ENCODE measurements around the gene MAML2. TPM values are rescaled to one million over a fixed set of nuclear protein-coding genes. Genes with fewer than 3 reads are reported as not detected.

Gene MAML2
- total RNA-seq, 4 donors from 2014 or later, result 4.7 to 21.7 (median 7.3) TPM

DNA sequence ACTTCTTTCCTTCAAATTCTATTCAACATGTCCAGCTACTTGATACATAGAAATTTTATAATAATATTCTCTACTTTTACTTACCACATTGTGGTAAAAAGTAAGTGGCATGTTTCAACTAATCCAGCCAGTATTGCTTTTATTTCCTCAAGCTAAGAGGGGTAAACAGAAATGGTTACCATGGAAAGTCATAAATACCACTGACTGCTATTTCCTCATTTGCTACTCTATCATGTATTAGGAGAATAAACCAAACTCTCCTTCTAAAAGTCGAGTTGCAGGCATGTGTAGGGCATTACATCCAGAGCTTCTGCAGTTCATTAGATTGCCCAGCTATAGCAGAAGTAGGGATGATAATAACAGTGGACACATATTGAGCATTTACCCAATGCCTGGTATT is 208.4 kb downstream of the MAML2 start:
- no peak overlapping the region for H3K4me3 ChIP-seq
- DNase-seq, result no peak
- no peaks in the 10 kb centered on the region for H3K9me3 ChIP-seq
- peak overlapping the region in 1 of 4 donors; percentile 26 for H3K27ac ChIP-seq
- H3K36me3 ChIP-seq, result no peaks in the 10 kb centered on the region
- TF ChIP-seq, protein P1, sequence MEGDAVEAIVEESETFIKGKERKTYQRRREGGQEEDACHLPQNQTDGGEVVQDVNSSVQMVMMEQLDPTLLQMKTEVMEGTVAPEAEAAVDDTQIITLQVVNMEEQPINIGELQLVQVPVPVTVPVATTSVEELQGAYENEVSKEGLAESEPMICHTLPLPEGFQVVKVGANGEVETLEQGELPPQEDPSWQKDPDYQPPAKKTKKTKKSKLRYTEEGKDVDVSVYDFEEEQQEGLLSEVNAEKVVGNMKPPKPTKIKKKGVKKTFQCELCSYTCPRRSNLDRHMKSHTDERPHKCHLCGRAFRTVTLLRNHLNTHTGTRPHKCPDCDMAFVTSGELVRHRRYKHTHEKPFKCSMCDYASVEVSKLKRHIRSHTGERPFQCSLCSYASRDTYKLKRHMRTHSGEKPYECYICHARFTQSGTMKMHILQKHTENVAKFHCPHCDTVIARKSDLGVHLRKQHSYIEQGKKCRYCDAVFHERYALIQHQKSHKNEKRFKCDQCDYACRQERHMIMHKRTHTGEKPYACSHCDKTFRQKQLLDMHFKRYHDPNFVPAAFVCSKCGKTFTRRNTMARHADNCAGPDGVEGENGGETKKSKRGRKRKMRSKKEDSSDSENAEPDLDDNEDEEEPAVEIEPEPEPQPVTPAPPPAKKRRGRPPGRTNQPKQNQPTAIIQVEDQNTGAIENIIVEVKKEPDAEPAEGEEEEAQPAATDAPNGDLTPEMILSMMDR (IDR thresholded peaks at IDR 0.05), result no peak
- TF ChIP-seq POLR2A (IDR thresholded peaks at IDR 0.05), result no peak
- intact Hi-C loops (cut with DNase I), result no loop called here
- peaks cover 0 to 36% (median 4%) of the 10 kb centered on the region in 3 donors for H3K4me1 ChIP-seq
- WGBS, 2 donors, result 0 to 4% methylated on average over 1 of the region's 1 CpG
- H3K27me3 ChIP-seq, result no peaks in the 10 kb centered on the region

DNA sequence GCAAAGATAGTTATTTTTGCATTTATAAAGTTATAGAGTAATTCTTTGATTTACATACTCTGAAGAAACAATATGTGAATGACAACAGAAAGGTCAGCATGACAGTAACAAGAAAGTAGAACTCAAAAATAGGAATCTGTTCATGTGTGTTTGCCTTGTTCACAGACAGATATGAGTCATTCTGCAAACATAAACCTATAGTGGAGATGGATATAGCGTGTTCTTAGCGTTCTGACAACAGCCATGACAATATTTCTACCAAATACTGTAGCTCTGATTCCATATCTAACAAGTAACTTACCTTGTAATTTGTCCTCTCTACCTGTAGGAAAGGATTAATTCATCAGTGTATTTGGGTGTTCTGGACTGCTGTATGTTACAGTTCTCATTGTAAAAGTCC is 210.6 kb downstream of the MAML2 start:
- Histone ChIP-seq H3K4me3 (no peak overlapping the region), H3K36me3 (no peaks in the 10 kb centered on the region), H3K27ac (no peak overlapping the region), H3K9me3 (no peaks in the 10 kb centered on the region), H3K4me1 (peaks cover 0 to 38% (median 4%) of the 10 kb centered on the region in 3 donors), H3K27me3 (no peaks in the 10 kb centered on the region)
- no peak for TF ChIP-seq POLR2A (IDR thresholded peaks at IDR 0.05)
- intact Hi-C loops (cut with DNase I), result no loop called here
- WGBS, 2 donors, result 23 to 62% methylated on average over 2 of the region's 2 CpGs
- DNase-seq, result no peak

DNA sequence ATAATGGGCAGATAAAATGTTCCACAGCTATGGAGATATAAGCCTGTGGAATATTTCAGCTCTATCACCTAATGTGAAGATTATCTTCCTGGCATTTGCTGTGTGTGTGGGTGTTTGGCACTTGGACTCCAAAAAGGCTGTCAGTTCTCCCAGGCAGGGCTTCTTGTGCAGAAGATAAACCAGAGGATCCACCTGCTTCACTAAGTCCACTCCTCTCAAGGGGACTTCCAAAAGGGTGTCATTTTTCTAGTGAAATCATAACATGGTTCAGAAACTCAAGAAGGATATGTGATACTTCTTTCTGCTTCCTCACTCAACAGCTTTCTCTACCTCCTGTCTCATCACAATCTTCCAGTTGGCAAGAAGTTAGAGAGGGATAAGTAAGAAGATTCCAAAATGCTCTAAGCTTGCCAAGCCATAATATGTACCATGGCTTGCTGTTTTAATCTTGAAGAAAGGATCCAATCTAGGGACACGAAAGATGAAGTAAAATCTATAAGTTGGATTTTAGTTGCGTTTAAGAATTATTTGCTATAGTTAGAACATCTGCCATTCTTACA is 212.9 kb downstream of the MAML2 start:
- Histone ChIP-seq H3K36me3 (no peaks in the 10 kb centered on the region), H3K4me1 (peaks cover 0 to 35% (median 4%) of the 10 kb centered on the region in 3 donors), H3K27me3 (no peaks in the 10 kb centered on the region), H3K27ac (no peak overlapping the region), H3K4me3 (no peak overlapping the region), H3K9me3 (no peaks in the 10 kb centered on the region)
- no peak for TF ChIP-seq POLR2A (IDR thresholded peaks at IDR 0.05)
- TF ChIP-seq, protein P1 (IDR thresholded peaks at IDR 0.05), result no peak
- intact Hi-C loops (cut with DNase I), result no loop called here
- 87 to 88% methylated on average over 2 of the region's 2 CpGs for WGBS, 2 donors
- no peak for DNase-seq

DNA sequence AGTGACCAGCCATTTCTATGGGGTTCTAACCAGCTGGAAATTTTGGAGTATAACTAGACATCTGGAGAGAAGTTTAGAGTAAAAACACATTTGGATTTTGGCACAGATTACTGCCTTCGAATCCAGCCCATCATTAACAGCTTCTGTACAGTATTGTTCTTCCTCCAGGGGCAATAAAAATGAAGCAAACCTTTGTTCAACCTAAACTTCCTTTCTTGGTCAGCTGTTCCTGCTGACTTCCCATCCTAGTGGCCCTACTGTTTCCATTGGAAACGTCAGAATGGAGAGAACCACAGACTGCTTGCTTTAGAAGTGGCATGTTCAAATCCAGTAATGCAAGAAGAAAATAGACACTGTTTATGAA is 215.4 kb downstream of the MAML2 start:
- no peak overlapping the region for H3K4me3 ChIP-seq
- peaks cover 0 to 31% (median 0%) of the 10 kb centered on the region in 3 donors for H3K4me1 ChIP-seq
- no peak for DNase-seq
- no peak overlapping the region for H3K27ac ChIP-seq
- no peak for TF ChIP-seq POLR2A (IDR thresholded peaks at IDR 0.05)
- TF ChIP-seq, protein P1 (IDR thresholded peaks at IDR 0.05), result no peak
- WGBS, 2 donors, result 29 to 36% methylated on average over 2 of the region's 2 CpGs
- no peaks in the 10 kb centered on the region for H3K27me3 ChIP-seq
- intact Hi-C loops (cut with DNase I), result no loop called here
- H3K9me3 ChIP-seq, result no peaks in the 10 kb centered on the region
- no peaks in the 10 kb centered on the region for H3K36me3 ChIP-seq

DNA sequence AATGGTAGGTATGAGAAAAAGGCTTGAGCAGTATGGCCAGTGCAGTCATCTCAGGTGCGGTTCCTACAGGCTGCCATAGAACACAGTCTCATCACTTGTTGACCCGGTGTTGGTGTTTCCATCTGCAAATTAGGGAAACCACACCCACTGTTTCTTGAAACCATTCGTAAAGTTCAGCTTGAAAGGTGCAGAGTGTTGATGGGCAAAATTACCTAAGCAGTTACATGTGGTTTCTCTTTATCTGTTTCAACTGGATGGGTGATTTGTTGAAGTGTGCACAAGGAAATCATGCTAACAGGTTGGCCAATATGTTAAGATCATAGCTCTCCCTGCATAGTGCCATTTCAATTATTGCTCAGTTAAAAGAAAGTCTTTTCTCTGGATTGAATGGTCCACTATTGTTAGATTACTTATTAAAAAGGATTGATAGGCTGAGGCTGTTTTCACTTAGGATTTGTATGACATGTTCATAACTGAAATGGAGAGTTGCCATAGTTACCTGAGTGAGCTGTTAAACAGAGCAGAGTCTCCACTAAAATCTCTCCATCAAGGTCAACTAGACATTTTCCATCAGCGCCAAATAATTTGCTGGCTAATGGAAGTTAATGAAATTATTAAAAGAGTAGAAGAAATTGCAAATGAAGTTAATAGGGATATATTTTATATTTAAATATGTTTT is 215.9 kb downstream of the MAML2 start:
- 69 to 71% methylated on average over 4 of the region's 4 CpGs for whole genome bisulfite sequencing, 2 donors
- Histone ChIP-seq H3K27ac (no peak overlapping the region), H3K27me3 (no peaks in the 10 kb centered on the region), H3K36me3 (no peaks in the 10 kb centered on the region), H3K4me1 (peaks cover 0 to 33% (median 2%) of the 10 kb centered on the region in 3 donors), H3K4me3 (no peak overlapping the region), H3K9me3 (no peaks in the 10 kb centered on the region)
- intact Hi-C loops (cut with DNase I), result no loop called here
- DNase-seq, result no peak
- TF ChIP-seq, protein P1 (IDR thresholded peaks at IDR 0.05), result no peak
- no peak for TF ChIP-seq POLR2A (IDR thresholded peaks at IDR 0.05)

All from esophagus squamous epithelium (tissue), 5 donors.